Kidney (tissue), 14 donors: Measurements from ENCODE around the gene RPL18. TPM values are rescaled to one million over a fixed set of nuclear protein-coding genes. Genes with fewer than 3 reads are reported as not detected.

Source experiments
- DNase-seq, 5 donors: peaks; one replicate each; pipeline ENCODE4 v3.0.0-alpha.2; 2013 to 2020
- FAIRE-seq: peaks from 2 replicates; lab custom pipeline; 2012; peaks lifted over from hg19 to GRCh38; lab: Jason Lieb, UNC
- H3K27ac ChIP-seq, 2 donors: one replicate each; pipeline ENCODE4 v1.7.0; 2013; ENCODE audit warnings: low read depth in 2 of 2, low read length in 2 of 2, inconsistent platforms in 1 of 2
- H3K27me3 ChIP-seq: one replicate; pipeline ENCODE4 v1.7.1; 2013; ENCODE audit warnings: low read length, inconsistent platforms; ENCODE audit not compliant: control insufficient read depth, insufficient read depth
- H3K36me3 ChIP-seq, 3 donors: one replicate each; pipeline versions ENCODE4 v1.7.0 to v1.7.1; 2013; ENCODE audit warnings: low read length in 3 of 3, control low read depth in 1 of 3, inconsistent platforms in 1 of 3; ENCODE audit not compliant: insufficient read depth in 3 of 3, control insufficient read depth in 2 of 3
- H3K4me1 ChIP-seq, 3 donors: one replicate each; pipeline versions ENCODE4 v1.7.0 to v1.7.1; 2013; ENCODE audit warnings: low read length in 3 of 3, inconsistent platforms in 1 of 3, low read depth in 1 of 3; ENCODE audit not compliant: control insufficient read depth in 2 of 3, insufficient read depth in 2 of 3
- H3K4me3 ChIP-seq, 3 donors: one replicate each; pipeline versions ENCODE4 v1.7.0 to v1.8.1; 2013; ENCODE audit warnings: low read length in 3 of 3, control low read depth in 1 of 3, inconsistent platforms in 1 of 3
- H3K9ac ChIP-seq, 3 donors: one replicate each; pipeline versions ENCODE4 v1.7.0 to v1.7.1; 2013; ENCODE audit warnings: low read length in 3 of 3, control low read depth in 1 of 3, inconsistent platforms in 1 of 3
- H3K9me3 ChIP-seq, 3 donors: one replicate each; pipeline versions ENCODE4 v1.7.0 to v1.7.1; 2013; ENCODE audit warnings: low read length in 3 of 3, control low read depth in 1 of 3, inconsistent platforms in 1 of 3; ENCODE audit not compliant: control insufficient read depth in 2 of 3, insufficient read depth in 1 of 3
- intact Hi-C: fragments of 100-400 bp; cut with DNase I; formaldehyde crosslinking; loops from one replicate; pipeline ENCODE4 v1.11.1; 2022
- polyA plus RNA-seq: library from polyadenylated mRNA; stranded (reverse); fragments of 350-450 nt; fragmentation: Illumina TruSeq; extraction: RNeasy Lipid Tissue Mini Kit (QIAGEN cat#74804); gene quantifications from one replicate; pipeline ENCODE4 v1.2.3, GENCODE V29; 2014; ENCODE audit warnings: low read depth, low replicate concordance; ENCODE audit not compliant: insufficient read depth
- total RNA-seq: library from RNA; stranded (reverse); fragmentation: NEBNext Ultra II Directional; extraction: Animal tissue kit (Norgen Biotek cat#: 25700); gene quantifications from one replicate; pipeline ENCODE4 v1.2.1, GENCODE V29; 2021
- TF ChIP-seq, protein P1 (sequence below): IDR thresholded peaks from 3 replicates; pipeline ENCODE4 v1.5.1; 2012; ENCODE audit warnings: mild to moderate bottlenecking, moderate library complexity, borderline replicate concordance; ENCODE audit not compliant: insufficient read depth; ENCODE audit errors: extremely low read depth
- donor health status: control.
- donor health status: control.
- donor health status: control.
- donor health status: control.
- donor health status: control.
- donor health status: DM: yes; HTN: yes; CAD: no.
- donor health status: Normal renal cell carcinoma (clear cell type).

The RPL18 gene
- total and polyA plus RNA-seq, 2 donors from 2014 or later = 986 to 1,596 TPM

- intact Hi-C loops = no loop called here
- TF ChIP-seq, protein P1, sequence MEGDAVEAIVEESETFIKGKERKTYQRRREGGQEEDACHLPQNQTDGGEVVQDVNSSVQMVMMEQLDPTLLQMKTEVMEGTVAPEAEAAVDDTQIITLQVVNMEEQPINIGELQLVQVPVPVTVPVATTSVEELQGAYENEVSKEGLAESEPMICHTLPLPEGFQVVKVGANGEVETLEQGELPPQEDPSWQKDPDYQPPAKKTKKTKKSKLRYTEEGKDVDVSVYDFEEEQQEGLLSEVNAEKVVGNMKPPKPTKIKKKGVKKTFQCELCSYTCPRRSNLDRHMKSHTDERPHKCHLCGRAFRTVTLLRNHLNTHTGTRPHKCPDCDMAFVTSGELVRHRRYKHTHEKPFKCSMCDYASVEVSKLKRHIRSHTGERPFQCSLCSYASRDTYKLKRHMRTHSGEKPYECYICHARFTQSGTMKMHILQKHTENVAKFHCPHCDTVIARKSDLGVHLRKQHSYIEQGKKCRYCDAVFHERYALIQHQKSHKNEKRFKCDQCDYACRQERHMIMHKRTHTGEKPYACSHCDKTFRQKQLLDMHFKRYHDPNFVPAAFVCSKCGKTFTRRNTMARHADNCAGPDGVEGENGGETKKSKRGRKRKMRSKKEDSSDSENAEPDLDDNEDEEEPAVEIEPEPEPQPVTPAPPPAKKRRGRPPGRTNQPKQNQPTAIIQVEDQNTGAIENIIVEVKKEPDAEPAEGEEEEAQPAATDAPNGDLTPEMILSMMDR = no peak
- Histone ChIP-seq H3K9me3 (no peaks in the 10 kb centered on the region), H3K4me3 (peak overlapping the region; percentile 9 to 78 (median 67)), H3K27me3 (no peaks in the 10 kb centered on the region), H3K9ac (peak overlapping the region; percentile 1 to 81 (median 41)), H3K36me3 (peaks cover 0 to 4% (median 0%) of the 10 kb centered on the region in 3 donors), H3K4me1 (peaks cover 3 to 16% (median 9%) of the 10 kb centered on the region in 3 donors), H3K27ac (peak overlapping the region; percentile 78 to 85)
- FAIRE-seq (no peak), DNase-seq (peak in 4 of 5 donors; percentile 42 to 88 (median 69))
Observed at GRCh38 chr19:48624791-48625723, 6.1 kb upstream of the RPL18 start.

GRCh38 chr19:48624067-48624594 lies 5.2 kb upstream of the RPL18 start:
- H3K36me3 ChIP-seq = peaks cover 0 to 4% (median 0%) of the 10 kb centered on the region in 3 donors
- peak overlapping the region; percentile 54 to 82 (median 81) for H3K9ac ChIP-seq
- no peaks in the 10 kb centered on the region for H3K9me3 ChIP-seq
- TF ChIP-seq, protein P1 = no peak
- FAIRE-seq = peak; percentile 39
- peaks cover 3 to 16% (median 7%) of the 10 kb centered on the region in 3 donors for H3K4me1 ChIP-seq
- peak; percentile 99 to 100 (median 99) for DNase-seq
- H3K27ac ChIP-seq = peak overlapping the region; percentile 78 to 89
- intact Hi-C loops = no loop called here
- H3K4me3 ChIP-seq = peak overlapping the region; percentile 55 to 78 (median 67)
- H3K27me3 ChIP-seq = no peaks in the 10 kb centered on the region

DNA sequence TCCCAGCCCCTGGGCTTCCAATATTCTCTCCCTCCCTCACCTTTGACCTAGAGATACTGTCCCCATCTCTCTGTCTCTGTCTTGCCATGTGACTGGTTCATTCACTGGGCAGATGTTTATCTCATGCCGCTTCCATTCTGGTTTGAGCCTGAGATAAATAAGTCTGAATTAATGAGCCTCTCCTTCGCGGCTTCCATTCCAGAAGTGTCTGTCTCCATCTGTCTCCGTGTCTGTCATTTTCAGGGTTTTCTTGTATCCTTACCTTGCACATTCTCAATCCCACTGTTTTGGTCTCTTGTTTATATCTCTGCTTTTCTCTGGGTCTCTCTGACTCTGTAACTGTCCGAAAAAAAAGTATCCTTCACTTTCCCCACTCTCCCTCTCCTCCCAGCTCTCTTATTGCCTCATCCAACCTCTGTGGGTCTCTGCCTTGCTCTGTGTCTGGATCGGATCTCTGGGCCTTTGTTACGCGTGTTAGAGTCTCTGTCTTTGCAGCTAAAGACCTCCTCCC lies 4.6 kb upstream of the RPL18 start:
- intact Hi-C loops = no loop called here
- no peak for FAIRE-seq

More for the DNA sequence above, 4.6 kb upstream of the RPL18 start:
- Histone ChIP-seq H3K27ac (peak overlapping the region; percentile 40 to 89), H3K9ac (peak overlapping the region; percentile 41 to 80 (median 54)), H3K36me3 (peaks cover 0 to 4% (median 0%) of the 10 kb centered on the region in 3 donors), H3K4me3 (peak overlapping the region; percentile 49 to 58 (median 55)), H3K4me1 (peaks cover 3 to 16% (median 7%) of the 10 kb centered on the region in 3 donors), H3K9me3 (no peaks in the 10 kb centered on the region), H3K27me3 (no peaks in the 10 kb centered on the region)
- peak in 2 of 5 donors; percentile 34 to 78 for DNase-seq
- TF ChIP-seq, protein P1 = no peak
